MM.1S (cell line): Measurements from ENCODE around the gene COL13A1.

Experiments used
- CTCF ChIP-seq: fragments of 300-600 bp; sonication (generic); IDR thresholded peaks from 2 replicates; pipeline ENCODE4 v1.5.1; 2016; ENCODE audit warnings: antibody characterized with exemption, low read length, mixed read lengths
- EZH2 ChIP-seq: fragments of 300-600 bp; sonication (generic); optimal IDR thresholded peaks from 2 replicates; pipeline ENCODE3; 2017; ENCODE audit warnings: low read depth, mild to moderate bottlenecking, antibody characterized with exemption, low read length, mixed read lengths
- EZH2phosphoT487 ChIP-seq: fragments of 300-600 bp; sonication (generic); IDR thresholded peaks from 2 replicates; pipeline ENCODE4 v1.6.1; 2018; ENCODE audit warnings: antibody characterized with exemption, low read length

GRCh38 chr10:69759641-69760040 lies 42.1 kb upstream of the COL13A1 start:
- TF ChIP-seq CTCF: no peak
- no peak for TF ChIP-seq EZH2phosphoT487
- no peak for TF ChIP-seq EZH2
